ENCODE data around the gene APRT.

DNA sequence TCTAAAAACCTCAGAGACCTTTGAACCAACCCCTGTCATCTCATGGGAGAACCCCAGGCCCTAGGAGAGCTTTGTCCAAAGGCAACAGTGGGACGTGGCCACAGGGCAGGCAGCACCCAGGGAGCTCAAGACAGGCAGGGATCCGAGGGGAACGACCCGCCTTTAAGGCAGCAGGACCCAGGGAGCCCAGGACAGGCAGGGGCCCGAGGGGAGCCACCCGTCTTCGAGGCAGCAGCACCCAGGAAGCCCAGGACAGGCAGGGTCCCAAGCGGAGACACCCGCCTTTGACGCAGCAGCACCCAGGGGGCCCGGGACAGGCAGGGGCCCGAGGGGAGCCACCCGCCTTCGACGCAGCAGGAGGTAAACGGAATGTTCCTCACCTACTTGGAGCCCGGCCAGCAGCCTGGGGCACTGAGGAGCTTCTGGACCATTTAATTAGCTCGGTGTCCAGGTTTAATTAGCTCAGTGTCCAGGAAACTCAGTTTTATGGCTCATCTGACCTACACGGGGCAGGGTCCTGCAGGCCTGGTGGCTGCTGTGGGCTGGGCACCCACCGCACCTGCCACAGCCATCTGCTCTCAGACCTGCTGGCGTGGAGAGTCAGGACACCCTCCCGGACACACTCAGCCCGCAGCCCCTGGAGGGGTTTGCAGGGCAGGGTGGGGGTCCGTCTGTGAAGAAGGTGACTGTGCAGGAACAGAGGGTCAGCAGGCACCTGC lies 51.1 kb downstream of the APRT start:
- TF ChIP-seq, protein P1, sequence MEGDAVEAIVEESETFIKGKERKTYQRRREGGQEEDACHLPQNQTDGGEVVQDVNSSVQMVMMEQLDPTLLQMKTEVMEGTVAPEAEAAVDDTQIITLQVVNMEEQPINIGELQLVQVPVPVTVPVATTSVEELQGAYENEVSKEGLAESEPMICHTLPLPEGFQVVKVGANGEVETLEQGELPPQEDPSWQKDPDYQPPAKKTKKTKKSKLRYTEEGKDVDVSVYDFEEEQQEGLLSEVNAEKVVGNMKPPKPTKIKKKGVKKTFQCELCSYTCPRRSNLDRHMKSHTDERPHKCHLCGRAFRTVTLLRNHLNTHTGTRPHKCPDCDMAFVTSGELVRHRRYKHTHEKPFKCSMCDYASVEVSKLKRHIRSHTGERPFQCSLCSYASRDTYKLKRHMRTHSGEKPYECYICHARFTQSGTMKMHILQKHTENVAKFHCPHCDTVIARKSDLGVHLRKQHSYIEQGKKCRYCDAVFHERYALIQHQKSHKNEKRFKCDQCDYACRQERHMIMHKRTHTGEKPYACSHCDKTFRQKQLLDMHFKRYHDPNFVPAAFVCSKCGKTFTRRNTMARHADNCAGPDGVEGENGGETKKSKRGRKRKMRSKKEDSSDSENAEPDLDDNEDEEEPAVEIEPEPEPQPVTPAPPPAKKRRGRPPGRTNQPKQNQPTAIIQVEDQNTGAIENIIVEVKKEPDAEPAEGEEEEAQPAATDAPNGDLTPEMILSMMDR (IDR thresholded peaks at IDR 0.05): no peak
- TF ChIP-seq POLR2A (IDR thresholded peaks at IDR 0.05): no peak
